Astrocyte of the hippocampus (primary cell): ENCODE results near the gene FOXO4.

Experiments used
- DNase-seq: peaks from one replicate; pipeline ENCODE4 v3.0.0; 2011; ENCODE audit warnings: low read depth, low spot score

The FOXO4 gene

DNA sequence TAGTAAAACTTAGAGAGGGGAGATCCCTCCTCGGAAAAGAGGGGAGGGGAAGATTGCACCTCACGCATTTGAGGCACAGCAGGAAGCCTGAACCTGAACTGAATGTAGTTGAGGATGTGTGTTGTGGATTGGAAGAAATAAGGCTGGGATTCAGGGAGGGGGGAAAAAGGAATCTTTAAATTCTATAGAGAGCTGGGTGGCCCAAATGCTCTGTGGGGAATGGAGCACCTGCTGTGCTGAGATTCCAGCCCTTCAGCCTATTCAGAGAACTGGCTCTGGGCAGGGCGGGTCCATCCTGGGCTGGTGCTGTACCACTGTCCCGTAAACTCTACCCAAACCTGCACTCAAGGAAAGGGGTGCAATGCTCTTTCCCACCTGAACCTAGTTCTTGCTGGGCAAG, 4.1 kb downstream of the FOXO4 start:
- DNase-seq = no peak

DNA sequence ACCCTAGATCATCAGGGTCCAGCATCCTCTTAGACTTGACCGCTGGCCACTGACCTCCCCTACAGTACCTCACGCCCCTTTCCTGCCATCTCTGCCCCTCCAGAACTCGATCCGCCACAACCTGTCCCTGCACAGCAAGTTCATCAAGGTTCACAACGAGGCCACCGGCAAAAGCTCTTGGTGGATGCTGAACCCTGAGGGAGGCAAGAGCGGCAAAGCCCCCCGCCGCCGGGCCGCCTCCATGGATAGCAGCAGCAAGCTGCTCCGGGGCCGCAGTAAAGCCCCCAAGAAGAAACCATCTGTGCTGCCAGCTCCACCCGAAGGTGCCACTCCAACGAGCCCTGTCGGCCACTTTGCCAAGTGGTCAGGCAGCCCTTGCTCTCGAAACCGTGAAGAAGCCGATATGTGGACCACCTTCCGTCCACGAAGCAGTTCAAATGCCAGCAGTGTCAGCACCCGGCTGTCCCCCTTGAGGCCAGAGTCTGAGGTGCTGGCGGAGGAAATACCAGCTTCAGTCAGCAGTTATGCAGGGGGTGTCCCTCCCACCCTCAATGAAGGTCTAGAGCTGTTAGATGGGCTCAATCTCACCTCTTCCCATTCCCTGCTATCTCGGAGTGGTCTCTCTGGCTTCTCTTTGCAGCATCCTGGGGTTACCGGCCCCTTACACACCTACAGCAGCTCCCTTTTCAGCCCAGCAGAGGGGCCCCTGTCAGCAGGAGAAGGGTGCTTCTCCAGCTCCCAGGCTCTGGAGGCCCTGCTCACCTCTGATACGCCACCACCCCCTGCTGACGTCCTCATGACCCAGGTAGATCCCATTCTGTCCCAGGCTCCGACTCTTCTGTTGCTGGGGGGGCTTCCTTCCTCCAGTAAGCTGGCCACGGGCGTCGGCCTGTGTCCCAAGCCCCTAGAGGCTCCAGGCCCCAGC, 5.2 kb downstream of the FOXO4 start:
- no peak for DNase-seq

DNA sequence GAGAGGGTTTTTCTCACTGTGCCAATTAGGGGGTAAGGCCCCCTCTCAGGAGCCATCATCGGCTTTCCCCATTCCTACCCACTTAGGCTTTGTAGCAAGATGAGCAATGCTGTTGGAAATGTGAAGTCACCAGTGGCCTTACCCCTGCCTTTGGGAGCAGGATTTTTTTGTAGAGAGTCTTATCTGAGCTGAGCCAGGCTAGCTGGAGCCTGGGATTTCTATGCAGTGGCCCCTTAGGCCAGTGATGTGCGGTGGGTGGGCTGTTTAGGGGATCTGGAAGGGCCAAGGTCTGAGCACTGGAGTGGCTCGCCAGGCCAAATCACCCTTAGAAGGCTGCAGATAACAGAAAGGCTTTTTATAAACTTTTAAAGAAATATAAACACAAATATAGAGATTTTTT, 6.6 kb downstream of the FOXO4 start:
- no peak for DNase-seq

DNA sequence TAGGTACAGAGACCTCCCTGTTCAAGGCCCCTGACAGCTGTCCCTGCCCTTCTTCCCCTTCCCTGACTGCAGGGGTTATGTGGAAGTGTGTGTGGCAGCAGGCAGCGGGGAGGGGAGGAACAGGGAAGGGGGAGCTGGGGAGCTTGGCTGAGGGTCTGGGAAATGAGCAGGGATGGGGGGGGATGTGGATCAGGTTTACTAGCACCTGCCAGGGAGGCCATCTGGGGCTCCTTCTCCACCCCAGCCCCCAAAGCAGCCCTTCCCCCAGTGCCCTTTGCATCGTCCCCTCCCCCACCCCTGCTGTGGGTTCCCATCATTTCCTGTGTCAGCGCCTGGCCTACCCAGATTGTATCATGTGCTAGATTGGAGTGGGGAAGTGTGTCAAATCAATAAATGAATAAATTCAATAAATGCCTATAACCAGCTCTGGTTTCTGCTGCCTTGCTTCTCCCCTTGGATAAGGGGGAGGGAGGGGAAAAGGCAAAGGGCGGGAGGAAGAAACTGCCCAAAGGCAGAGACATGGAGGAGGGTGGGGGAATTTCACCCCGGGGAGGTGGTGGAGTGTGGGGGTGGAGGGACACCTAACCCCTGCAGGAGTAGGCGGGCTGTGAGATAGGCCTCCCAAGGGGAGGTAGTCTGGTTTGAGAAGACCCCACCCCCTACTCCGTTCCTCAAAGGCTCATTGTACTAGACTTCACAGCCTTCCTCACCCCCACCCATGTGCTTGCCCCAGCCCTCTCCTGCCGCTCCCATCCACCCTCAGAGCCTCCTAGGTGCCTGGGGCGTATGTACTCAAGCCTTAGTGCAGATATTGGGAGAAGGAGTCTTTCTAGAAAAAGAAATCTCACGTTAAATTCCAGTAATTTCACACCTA, 7.7 kb downstream of the FOXO4 start:
- DNase-seq = no peak

GRCh38 chrX:71105628-71106027, 10.0 kb downstream of the FOXO4 start:
- DNase-seq = no peak

GRCh38 chrX:71106427-71106826, 10.8 kb downstream of the FOXO4 start, which contains the start of gene CXorf65:
Gene CXorf65, minus strand, starts transcription at chrX:71106740. Its CDS starts 184 bp downstream, at chrX:71106556.
- no peak for DNase-seq

DNA sequence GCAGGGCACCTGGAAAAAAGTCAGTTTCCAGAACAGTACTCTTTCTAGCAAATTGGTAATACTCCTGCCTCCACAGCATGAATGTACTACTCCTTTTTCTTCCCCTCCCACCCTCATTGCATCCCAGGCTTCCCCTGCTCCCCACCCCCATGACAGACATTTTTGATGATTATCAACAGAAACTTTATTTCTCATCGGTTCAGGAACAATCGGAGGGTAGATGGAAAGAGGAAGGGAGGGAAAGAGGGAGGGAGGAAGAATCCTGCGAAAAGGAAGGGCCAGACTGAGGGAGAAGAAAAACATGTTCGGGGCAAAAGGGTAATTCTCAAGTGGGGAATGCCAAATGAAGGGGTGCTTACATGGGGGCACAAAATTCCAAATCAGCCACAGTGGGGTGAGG, 11.6 kb downstream of the FOXO4 start:
- no peak for DNase-seq

GRCh38 chrX:71107762-71108360, 12.2 kb downstream of the FOXO4 start:
- DNase-seq = no peak

GRCh38 chrX:71109051-71109450, 13.4 kb downstream of the FOXO4 start:
- no peak for DNase-seq

DNA sequence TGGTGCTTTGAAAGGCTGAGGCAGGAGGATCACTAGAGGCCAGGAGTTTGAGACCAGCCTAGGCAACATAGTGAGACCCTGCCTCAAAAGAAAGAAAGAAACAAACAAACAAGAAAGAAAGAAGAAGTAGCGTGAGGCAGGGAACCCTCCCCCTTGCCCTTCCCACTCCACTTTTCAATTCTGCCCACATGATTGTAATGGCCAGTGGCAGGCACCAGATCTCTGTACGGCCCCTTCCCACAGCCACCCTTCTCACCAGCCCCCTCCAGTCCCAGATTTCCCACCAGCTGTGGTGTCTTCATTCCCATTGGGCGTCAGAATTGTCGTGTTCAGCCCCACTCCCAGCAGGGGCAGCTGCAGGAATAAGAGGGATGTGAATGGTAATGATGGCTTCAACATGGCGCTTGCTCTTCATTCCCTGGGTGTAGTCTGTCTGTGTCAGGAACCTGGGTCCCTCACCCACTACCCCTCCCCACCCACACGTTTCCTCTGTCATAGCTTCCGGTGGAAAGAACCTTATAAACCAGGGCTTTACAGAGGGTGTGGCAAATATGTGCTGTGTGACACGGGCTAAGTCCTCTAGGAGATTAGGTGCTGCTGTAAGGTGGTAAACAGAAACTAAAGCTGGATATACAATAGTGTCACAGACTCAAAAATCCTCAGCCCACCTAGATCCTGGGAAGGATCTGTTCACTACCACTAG, 15.6 kb downstream of the FOXO4 start, which contains the start of gene IL2RG:
IL2RG (minus strand) TSS at position 437 of the 703 bp plus-strand sequence; CDS start at position 399, 38 bp downstream.
- DNase-seq = no peak

DNA sequence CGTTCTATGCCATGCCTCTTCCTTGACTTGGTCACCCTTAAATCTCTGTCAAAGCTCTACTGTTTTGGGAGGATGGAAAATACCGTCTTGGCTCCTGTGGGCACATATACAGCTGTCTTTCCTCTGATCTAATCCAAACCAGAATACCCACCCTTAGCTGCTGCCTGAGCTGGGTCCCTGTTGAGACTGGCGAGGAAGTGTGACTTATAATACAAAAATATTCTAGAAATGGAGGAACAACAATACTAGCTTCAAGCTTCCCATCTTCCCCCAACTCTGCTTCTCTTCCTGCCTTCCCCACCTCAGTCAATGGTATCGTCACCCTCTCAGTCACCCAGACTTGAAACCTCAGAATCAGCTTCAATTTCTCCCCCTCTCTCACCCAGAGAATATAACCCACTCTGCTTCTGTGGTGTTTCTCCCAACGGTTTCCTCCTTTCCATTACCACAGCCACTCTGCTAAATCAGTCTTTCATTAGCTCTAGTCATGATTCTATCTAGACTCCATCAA, 16.3 kb downstream of the FOXO4 start:
- no peak for DNase-seq

DNA sequence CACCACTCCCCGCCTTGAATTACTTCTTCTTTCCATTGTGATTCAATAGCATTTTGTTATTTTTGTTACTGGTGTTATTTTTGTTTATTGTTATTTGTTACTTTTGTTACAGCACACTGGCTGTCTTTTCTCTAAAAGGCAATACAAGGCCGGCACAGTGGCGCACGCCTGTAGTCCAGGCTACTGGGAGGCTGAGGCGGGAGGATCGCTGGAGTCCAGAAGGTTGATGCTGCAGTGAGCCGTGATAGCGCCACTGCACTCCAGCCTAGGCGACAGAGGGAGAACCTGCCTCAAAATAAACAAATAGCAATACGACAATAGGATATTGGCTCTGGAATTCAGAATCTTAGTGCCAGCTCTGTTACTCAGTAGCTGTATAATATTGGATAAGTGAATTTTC, 21.7 kb downstream of the FOXO4 start:
- DNase-seq = no peak

DNA sequence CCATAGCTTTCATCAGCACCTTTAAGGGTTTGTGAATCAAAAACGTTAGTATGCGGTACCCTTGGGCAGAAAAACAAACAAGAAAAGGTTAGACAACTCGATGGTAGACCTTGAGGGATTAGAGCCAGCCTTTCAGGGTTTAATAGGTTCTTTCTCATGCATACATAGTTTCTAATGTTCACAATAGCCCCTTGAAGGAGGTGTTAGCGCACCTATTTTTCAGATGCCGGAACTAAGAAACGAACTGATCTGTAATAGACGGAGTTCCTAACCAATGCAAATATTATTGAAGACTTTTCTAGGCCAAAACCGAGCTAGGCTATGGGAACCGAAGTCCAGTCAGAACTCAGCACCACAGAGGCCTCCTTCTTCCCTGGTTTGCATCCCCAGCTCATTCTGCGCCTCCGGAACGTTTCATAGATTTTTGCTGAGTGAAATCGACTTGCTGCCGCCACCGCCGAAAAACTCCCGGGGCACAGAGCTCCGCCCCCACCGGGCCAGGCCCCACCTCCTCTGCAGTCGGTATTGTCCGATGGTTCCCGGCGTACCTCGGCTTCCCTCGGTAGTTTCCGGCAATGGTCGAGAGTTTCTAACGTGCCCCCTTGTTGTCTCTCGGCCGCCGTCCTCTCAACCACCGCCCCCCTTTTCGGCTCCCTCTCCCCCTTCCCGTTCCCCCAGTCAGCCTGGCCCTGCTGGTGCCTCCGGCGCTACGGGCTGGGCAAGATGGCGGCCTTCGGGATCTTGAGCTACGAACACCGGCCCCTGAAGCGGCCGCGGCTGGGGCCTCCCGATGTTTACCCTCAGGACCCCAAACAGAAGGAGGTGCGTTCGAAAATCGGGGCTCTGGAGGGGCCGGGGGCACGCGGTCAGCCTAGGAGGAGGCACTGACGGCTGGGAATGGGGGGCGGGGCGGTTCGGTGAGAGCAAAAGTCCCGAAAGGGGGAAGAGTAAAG, 22.7 kb downstream of the FOXO4 start, which contains the start of gene MED12:
MED12 (plus strand) TSS at position 565 of the 953 bp plus-strand sequence; CDS start at position 724, 159 bp downstream.
- peak; percentile 90 for DNase-seq

DNA sequence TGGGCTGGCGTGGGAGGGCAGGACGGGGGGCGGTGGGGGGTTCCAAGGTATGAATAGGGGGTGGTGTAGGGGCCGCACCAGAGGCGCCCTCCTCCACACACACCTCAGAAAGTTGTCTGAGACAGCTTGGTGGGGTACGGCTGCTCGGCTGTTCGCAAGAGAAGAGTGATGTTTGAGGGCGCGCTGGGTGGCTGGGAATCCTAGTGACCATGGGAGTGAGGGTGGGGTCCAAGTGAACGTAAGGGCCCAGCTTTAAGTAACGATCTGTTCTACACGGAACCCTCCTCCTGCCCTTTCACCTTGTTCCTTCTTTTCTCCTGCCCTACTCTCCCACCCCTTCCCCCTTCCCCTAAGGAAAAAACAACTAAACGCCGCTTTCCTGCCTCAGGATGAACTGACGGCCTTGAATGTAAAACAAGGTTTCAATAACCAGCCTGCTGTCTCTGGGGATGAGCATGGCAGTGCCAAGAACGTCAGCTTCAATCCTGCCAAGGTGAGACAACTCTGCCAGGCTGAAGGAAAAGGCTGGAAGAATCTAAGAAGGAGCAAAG, 23.4 kb downstream of the FOXO4 start:
- peak; percentile 16 for DNase-seq

DNA sequence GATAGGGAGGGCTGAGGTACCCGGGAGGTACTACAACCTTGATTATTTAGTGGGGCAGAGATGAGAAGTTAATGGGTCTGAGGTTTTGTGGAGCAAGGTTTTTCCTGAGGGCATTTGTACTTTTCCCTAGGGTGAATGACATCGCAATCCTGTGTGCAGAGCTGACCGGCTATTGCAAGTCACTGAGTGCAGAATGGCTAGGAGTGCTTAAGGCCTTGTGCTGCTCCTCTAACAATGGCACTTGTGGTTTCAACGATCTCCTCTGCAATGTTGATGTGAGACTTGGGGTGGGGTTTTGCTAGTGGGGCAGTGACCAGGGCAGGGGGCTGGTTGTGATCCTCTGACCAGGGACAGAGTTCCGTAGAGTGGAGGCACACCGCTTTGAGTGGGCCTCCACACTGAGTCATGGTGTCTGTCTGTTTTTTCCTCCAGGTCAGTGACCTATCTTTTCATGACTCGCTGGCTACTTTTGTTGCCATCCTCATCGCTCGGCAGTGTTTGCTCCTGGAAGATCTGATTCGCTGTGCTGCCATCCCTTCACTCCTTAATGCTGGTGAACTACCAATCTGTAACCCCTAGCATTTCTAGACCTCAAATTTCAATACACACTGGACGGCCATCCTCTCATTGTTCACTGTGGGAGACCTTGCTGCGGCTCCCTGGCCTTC, 32.6 kb downstream of the FOXO4 start:
- no peak for DNase-seq

GRCh38 chrX:71128915-71129765, 33.5 kb downstream of the FOXO4 start:
- peak; percentile 77 for DNase-seq

DNA sequence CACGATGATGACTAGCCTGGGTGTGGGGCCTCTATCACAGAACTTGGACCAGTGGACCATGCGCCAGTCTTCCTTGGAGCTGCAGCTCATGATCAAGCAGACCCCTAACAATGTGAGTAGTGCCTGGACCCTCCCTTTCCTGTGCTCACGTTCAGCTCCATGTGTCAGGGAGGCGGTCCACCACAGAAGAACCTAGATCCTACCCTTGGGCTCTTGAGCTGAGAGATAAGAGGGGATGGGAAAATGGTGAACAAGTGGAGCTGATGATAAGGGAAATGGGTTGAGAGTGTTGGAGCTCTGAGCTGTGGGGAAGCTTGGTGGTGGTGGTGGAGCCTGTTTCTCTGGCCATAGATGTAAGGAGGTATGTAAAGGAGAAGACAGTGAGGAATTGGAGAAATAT, 35.9 kb downstream of the FOXO4 start:
- DNase-seq = no peak

DNA sequence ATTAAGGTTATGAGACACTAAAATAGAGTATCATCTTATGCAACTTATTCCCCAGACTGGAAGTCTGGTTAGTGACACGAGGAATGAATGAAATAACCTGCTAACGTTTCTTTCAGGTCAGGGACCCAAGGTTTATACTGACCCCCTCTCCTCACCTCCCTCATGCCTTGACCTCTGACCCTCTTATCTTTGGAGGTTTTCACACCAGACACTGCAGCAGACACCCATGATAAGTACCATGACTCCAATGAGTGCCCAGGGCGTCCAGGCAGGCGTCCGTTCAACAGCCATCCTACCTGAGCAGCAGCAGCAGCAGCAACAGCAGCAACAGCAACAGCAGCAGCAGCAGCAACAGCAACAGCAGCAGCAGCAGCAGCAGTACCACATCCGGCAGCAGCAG, 44.8 kb downstream of the FOXO4 start:
- no peak for DNase-seq
